ENCODE measurements around the gene ENAH.

Gene ENAH

GRCh38 chr1:225449261-225449660 is 203.7 kb downstream of the ENAH start:
- no peak for DNase-seq

- DNase-seq: no peak
Observed at GRCh38 chr1:225448146-225448805, 204.6 kb downstream of the ENAH start.

GRCh38 chr1:225447650-225448089 is 205.3 kb downstream of the ENAH start:
- DNase-seq: no peak

- no peak for DNase-seq
Observed at GRCh38 chr1:225446981-225447615, 205.8 kb downstream of the ENAH start.

GRCh38 chr1:225446595-225446960 is 206.3 kb downstream of the ENAH start:
- no peak for DNase-seq

GRCh38 chr1:225445639-225446594 is 207.0 kb downstream of the ENAH start:
- DNase-seq: no peak

GRCh38 chr1:225442123-225442505 is 210.8 kb downstream of the ENAH start:
- DNase-seq: no peak

GRCh38 chr1:225441314-225442122 is 211.4 kb downstream of the ENAH start:
- no peak for DNase-seq

- DNase-seq: no peak
Observed at GRCh38 chr1:225440380-225441221, 212.3 kb downstream of the ENAH start.

GRCh38 chr1:225437710-225438437 is 215.0 kb downstream of the ENAH start:
- no peak for DNase-seq
